Stimulated activated CD8-positive, alpha-beta memory T cell treated with anti-CD3 and anti-CD28 coated beads, Interleukin-15, amount 100 ng/mL, for 4 hours (primary cell): Measurements from ENCODE around the gene ATF5.
A peak's percentile ranks its signal among the peaks of the same experiment; 100 is the strongest.
"Not testable (repeated sequence)": the region's sequence is repeated elsewhere in the genome, so short reads cannot be mapped to it uniquely, and the experiment has no call there.

Source experiments
- DNase-seq, 2 donors: peaks; one replicate each; pipeline ENCODE4 v3.0.0-alpha.2; 2020; ENCODE audit warnings: low read depth in 2 of 2

ATF5 gene

DNA sequence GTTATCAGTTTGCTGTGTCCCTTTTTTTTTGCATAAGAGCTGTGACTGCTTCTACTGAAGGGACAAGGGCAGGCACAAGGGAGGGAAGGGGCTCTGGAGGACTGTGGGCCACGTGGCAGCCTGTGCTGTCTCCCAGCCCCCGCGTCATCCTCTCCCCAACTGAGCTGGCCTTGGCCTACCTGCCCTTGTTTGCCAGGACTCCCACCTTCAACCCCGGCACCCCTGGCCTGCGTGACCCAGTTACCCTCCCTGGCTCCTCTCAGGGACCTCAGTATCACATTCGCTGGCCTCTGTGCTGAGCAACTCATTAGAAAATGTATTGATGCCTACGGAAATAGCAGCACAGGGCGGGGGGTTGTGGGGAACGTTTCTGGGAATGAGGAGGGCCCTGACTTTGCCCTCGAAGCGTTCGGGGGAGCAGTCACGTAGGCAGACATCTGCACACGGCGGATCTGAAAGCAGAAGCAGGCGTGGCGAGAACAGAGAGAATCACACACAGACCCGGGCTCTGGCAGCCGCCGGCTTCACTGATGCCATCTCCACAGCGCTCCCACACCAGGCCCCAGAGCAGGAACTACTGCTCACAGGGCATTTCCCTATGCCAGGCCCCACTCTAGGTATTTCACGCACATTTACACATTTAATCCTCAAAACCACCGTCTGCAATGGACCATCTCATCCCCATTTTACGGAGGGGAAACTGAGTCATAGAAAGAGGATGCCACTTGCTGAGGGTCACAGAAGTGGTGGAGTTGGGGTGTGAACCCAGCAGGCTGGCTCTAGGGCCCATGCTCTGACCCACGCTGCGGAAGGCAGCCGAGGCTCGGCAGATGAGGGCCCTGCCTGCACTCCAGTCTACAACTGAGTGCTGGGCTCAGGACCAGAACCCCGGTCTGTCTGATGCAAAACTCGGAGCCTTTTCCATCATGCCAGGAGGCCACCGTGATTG, 5.7 kb upstream of the ATF5 start:
- no peak for DNase-seq

DNA sequence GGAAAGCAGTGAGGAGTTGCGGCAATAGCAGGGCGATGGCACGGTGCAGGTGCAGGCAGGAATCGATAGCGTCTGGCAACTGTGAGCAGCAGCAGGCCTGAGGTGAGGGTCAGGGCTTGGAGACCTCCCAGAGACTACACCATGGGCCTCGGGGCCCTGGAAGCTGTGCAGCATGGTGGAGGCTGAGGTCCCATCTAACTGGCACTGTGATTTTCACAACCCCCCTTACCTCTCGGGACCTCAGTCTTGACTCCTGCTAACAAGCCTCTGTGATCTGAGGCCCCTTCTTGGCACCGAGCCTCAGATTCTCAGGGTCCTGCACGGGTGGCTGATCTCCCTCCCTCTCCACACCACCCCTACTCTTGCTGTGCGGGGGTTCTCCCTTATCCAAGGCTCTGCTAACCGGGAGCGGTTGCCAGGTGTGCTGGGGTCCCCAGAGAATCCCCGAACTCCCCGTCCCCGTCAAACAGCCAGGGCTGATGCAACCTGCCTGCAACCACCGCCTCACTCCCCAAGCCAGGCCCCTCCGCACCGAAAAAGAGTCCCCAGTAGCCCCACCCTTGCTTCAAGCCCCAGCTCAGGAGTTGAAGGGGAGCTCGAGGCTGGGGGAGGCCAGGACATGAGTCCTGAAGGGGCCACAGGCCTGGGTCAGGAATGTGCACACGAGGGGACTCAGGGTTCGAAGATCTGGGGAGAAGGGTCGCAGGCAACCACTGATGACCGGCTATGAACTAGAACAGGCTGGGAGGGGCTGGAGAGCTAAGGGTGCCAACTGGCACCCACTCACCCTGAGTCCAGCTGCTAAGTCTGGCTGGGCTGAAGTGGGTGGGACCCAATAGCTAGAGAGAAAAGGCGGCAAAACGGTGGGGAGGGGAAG, 4.8 kb upstream of the ATF5 start:
- no peak for DNase-seq

DNA sequence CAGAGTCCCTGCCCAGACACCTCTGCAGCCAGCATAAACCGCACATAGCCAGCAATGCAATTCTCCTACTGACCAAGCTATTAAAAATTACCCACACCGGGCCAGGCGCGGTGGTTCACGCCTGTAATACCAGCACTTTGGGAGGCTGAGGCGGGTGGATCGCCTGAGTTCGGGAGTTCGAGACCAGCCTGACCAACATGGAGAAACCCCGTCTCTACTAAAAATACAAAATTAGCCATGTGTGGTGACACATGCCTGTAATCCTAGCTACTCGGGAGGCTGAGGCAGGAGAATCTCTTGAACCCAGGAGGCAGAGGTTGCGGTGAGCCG, 4.2 kb upstream of the ATF5 start:
- not testable (repeated sequence) for DNase-seq

DNA sequence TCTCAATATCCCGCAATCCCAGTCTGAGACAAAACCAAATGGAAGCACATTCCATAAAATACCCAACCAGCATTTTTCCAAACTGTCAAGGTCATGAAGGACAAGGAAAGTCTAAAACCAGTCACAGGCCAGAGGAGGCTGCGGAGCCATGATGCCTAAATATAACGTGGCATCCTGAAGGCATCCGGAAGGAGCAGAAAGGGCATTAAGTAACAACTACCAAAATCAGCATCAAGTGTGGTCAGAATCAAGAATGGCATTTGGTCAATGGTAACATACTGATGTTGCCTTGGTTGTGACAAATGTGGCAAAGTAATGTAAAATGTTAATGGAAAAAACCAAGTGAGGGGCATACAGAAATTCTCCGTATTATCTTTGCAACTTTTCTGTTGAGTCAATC, 3.5 kb upstream of the ATF5 start:
- no peak for DNase-seq

DNA sequence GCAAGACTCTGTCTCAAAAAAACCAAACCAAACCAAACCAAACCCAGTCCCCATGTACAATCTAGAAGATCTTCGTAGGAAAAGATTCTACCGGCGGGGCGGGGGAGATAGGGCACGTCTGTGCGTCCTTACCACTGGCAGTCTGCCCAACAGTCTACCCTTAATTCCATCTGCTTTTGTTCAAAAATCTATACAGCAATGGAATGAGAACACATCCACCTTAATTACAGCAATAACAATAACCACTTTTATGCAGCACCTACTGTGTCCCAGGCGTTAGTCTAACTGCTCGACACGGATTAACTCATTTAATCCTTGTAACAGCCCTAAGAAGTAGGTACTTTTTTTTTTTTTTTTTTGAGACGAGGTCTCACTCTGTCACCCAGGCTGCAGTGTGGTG, 2.5 kb upstream of the ATF5 start:
- DNase-seq = no peak

DNA sequence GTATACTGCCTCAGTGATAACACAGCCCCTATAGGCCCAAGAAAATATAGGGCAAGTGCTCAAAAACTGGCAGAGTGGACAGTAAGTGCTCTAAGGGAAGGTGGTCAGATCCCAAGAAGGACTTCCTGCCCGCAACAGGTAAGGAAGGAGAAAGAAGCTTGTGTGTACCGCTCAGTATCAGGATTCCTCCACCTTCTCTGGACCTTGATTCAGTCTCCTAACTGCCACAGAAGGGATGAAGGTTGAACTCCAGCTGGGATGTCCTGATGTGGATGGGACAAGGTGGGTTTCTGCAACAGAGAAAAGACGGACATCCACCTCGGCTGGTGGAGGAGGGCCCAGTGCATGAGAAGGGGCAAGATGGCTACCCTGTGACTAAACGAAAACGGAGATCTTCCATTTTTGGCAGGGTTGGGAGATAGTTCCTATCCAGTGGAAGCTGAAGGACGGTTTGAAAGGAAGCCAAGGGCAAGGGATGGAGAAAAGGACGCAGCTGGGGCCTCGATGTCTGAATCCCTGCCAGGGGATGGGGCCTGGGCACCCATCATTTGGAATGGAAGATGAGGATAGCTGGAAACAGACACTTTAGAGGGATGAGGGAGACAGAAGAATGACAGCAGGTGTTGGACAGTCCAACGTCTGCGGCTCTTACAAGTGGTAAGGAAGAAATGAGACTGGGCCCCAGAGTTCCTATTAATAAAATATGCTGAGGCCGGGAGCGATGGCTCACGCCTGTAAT, 1.3 kb upstream of the ATF5 start:
- no peak for DNase-seq

DNA sequence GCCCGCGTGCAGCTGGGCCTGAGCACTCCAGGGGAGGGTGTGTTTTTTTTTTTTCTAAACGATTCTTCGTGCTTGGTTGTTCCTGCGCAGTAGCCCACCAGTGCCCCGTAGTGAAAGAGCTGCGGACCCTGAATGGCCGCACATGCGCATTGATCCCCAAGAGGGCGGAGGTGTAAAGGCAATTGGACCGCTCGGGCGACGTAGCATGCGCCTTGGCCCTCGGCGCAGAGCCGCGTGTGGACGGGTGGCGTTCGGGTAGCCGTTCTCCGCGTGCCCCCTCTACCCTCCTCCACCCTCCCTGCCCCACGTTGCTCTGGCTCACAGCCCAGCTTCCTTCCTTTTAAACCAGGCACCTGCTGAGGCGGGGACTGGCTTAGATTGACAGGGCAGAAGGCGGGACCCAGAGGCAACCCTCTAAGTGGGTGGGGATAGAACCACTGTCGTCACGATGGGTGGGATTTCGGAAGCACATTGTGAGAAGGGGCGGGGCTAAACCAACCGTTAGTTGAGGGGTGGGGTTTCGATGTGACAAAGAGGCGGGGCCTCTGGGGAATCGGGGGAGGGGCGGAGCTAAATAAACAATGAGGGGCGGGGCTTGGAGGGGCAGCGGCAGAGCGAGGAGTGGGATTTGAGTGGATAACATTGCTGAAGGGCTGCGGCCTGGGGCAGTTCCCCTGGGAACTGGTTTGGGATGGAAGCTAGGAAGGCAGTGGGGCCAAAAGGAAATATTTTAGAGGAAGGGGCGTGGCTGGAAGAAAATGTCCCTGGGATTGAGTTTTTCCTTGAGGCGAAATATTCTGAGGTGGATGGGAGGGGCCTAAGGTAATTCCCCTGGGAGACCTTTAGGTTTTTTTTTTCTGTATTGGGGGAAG, 842 bp downstream of the ATF5 start:
- DNase-seq = peak; percentile 77 to 90

DNA sequence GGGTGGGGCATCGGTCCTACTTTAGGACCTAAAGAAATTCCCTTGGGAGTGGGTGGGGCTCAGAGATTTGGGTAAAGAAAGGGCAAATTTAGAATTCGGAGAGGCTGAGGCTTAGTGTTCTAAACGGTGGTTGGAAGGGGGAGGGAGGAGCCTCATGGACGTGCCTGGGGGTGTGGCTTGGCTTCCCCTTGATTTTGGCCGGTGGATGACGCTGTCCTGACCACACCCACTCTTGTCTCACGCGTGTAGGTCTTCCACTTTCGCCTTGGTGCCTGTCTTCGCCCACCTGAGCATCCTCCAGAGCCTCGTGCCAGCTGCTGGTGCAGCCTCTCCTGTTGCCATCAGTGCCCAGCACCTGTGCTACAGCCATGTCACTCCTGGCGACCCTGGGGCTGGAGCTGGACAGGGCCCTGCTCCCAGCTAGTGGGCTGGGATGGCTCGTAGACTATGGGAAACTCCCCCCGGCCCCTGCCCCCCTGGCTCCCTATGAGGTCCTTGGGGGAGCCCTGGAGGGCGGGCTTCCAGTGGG, 1.5 kb downstream of the ATF5 start:
- DNase-seq = no peak

DNA sequence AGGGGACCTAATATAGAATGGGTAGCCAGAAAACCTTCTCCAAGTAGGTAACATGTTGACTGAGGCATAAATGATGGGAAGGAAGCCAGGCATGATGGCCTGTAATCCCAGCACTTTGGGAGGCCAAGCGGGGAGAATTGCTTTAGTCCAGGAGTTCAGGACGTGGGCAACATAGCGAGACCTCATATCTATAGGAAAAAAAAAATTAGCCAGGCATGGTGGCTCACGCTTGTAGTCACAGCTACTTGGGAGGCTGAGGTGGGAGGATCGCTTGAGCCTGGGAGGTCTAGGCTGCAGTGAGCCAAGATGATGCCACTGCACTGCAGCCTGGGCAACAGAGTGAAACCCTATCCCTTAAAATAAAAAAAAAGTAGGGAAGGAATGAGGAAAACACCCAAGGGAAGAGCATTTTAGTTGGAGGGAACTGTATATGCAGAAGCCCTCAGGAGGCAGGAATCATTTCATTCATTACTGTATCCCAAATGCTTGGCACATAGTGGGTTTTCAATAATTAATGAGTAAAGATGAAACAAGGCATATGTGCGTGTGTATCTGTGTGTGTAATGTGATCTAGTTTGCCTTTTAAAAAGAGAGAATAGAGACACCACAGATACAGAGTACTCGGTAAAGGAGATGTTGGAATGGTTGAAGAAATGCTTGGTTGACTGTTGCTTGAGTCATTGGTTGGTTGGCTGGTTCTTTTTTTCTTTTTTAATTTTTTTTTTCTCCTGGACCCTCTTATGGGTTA, 2.5 kb downstream of the ATF5 start:
- no peak for DNase-seq

DNA sequence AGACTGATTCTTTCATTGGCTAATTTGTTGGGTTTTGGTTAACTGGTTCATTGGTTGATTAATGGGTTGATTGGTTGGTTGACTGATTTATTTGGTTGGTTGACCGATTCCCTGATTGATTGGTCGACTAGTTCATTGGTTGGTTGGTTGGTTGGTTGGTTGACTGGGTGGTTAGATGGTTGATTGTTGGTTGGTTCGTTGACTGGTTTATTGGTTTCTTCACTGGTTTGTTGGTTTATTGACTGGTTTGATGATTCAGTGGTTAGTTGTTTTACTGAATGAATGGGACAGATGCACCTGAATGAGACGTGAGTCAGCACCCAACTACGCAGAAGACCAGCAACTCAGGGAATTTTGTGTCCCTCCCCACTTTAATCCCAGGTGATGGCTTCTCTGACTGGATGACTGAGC, 3.0 kb downstream of the ATF5 start:
- DNase-seq = no peak

DNA sequence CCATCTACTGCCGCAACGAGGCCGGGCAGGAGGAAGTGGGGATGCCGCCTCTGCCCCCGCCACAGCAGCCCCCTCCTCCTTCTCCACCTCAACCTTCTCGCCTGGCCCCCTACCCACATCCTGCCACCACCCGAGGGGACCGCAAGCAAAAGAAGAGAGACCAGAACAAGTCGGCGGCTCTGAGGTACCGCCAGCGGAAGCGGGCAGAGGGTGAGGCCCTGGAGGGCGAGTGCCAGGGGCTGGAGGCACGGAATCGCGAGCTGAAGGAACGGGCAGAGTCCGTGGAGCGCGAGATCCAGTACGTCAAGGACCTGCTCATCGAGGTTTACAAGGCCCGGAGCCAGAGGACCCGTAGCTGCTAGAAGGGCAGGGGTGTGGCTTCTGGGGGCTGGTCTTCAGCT, 3.7 kb downstream of the ATF5 start:
- no peak for DNase-seq

DNA sequence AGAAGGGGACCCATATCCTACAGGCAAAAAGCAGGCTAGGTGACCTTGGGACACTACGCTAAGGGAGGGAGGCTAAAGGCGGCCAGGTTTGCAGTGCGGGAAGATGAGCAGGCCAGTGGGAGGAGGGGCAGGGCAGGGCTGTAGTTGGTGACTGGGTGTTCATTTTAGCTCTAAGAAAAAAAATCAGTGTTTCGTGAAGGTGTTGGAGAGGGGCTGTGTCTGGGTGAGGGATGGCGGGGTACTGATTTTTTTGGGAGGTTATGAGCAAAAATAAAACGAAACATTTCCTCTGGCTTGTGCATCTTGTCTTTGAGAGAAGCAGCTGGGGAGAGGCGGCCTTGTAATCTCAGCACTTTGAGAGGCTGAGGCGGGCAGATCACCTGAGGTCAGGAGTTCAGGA, 4.6 kb downstream of the ATF5 start:
- DNase-seq = no peak

DNA sequence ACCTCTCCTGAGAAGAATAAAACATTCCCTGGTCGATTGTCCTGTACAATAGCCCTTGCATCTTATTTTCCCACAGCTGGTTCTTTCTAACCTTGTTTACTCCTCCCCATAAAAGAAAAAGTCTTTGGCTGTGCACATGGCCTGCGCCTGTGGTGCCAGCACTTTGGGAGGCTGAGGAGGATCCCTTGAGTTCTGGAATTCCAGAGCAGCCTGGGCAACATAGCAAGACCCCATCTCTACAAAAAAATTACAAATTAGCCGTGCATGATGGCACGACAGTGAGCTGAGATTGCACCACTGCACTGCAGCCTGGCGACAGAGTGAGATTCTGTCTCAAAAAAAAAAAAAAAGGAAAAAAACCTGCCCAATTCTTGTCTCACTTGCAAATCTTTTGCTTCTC, 7.5 kb downstream of the ATF5 start:
- DNase-seq = no peak

DNA sequence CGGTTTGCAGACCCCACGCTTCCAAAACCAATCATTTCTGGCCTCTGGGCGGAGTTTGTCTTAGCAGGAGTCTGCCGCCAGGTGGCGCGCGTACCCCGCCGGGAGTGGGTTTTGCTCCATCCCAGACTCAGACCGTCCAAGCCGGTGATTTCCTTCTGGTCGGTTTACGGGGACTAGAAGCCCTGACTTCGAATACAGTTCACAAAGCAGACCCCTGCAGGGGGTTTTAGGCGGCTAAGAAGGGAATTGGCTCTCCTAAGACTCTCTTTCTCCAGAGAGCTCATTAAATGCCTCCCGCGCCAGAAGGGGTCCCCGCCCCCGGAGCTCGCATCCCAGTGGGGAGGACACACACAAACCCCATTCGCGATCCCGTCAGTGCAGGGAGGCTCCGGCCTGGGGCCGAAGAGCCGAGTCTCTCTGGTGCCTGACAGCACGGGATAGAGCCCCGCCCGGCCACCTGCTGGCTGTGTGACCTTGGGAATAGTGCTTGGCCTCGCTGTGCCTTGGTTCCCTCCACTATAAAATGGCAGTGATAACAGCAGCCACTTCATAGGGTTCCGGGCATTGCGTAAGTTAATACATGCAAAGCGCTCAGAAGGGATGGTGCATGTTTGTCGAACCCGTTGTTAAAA, 8.9 kb downstream of the ATF5 start:
- DNase-seq = peak; percentile 41 to 48

DNA sequence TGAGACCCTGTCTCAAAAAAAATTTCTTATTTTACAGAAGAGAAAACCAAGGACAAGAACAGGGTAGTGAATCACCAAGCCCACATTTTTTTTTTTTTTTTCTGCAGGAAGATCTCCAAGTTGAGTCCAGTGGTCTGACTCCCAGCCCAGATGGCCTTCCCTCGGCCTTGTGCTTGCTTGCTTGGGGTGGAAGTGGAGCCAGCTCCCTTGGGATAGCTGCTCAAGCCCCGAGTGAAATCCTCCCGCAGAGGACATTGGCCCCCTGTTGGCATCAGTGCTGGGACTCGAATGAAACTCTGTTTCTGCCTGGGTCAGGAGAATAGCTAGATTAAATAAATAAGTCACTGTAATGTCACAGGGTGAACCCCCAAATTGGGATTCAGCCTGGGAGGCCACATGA, 9.7 kb downstream of the ATF5 start:
- DNase-seq = no peak

DNA sequence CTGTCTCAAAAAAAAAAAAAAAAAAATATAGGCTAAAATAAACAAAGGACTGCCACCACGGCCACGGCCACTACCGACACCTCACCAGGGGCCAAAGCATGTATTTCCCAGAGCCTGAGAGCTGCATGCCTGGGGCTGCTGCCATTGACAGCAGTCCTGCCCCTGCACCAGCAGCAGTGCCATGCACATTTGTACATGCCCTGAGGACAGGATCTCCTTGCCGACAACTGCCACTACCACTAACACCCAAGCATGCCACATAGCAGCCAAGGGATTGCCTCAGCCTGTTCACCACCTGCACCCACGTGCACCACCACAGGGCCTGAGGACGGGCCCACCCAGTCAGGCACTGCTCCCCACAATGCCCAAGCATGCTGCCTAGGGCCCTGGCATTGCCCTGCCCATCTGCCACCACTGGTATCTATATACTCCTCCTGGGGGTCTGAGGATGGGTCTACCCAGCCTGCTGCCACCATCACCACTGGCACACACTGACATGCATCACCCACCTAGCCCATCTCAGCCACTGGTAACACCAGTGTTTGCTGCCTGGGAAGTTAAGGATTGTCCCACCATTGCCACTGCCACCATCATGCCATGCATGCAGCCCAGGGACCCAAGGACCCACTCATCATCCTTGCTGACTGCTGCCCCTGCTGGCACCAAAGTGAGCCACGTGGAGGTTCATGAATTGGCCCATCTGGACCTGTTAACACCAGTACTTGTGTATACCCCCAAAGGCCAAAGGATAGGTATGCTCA, 10.9 kb downstream of the ATF5 start:
- no peak for DNase-seq

DNA sequence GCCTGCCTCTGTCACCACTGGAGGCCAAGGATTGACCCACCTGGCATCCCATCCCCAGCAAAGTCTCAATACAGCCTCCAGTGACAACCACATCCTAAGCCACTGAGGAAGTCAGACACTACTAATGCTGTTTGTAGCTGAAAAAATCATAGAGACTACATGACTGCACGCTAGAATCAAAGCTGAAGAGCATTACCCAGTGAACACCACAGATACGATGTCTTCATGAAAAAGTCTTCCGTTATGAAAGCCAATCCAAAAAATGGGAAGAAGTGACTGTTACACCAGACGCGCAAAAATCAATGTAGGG, 11.4 kb downstream of the ATF5 start:
- no peak for DNase-seq

DNA sequence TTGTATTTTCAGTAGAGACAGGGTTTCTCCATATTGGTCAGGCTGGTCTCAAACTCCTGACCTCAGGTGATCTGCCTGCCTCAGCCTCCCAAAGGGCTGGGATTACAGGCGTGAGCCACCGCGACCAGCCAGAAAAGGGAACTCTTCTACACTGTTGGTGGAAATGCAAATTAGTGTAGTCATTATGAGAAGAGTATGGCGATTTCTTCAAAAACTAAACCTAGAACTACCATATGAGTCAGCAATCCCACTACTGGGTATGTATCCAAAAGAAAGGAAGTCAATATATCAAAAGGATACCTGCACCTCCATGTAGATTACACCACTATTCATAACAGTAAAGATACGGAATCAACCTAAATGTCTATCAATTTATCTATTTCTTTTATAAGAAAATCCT, 15.6 kb downstream of the ATF5 start:
- not testable (repeated sequence) for DNase-seq

DNA sequence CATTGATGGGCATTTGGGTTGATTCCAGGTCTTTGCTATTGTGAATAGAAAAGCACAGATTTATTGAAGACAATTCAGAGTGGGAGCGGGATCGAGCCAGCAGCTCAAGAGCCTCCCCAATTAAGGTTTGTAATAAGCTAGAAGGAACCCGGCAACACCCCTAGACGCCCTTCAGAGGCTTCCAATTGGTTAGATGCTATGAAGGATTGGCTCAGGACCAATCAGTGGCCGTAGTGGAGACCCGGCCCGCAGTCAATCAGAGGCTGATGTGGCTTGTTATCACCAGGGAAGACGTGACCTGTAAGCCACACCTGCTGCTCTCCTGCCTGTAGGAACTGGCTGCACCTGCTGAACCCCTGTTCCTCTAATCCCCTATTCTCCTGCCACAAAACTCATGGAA, 17.4 kb downstream of the ATF5 start:
- DNase-seq = no peak
